Measurements from ENCODE around the gene GPHN.
"Not testable (repeated sequence)": the region's sequence is repeated elsewhere in the genome, so short reads cannot be mapped to it uniquely, and the experiment has no call there.

Gene GPHN

GRCh38 chr14:66498311-66498710, 9.6 kb upstream of the GPHN start:
- H3K9ac ChIP-seq, result no peak overlapping the region
- no peak overlapping the region for H3K4me2 ChIP-seq
- no peaks in the 10 kb centered on the region for H3K27me3 ChIP-seq
- H3K4me1 ChIP-seq, result peaks cover 19% of the 10 kb centered on the region
- peaks cover 7% of the 10 kb centered on the region for H3K9me3 ChIP-seq
- H3K27ac ChIP-seq, result no peak overlapping the region
- H3K4me3 ChIP-seq, result no peak overlapping the region
- no peaks in the 10 kb centered on the region for H4K20me1 ChIP-seq
- no peak for TF ChIP-seq Cebpa-rat (IDR thresholded peaks at IDR 0.05)
- no peaks in the 10 kb centered on the region for H3K36me3 ChIP-seq

DNA sequence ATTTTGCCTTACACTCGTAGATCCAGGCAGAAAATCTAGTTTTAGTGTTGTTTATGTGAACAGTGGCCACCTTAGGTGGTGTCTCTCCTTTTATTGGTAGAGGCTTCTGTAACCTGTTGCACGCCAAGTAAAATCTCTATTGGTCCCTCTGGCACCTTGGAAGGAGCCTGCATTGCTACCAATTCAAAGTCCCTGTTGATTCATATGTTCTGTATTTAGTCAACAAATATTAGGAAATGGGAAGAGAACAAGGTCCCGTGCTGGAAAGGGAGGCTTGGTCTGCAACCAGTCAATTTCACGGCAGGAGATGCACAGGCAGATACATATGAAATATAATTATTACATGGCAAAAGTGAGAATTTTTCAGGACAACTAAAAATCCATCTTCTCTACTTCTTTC, 6.4 kb upstream of the GPHN start:
- H3K9ac ChIP-seq, result no peak overlapping the region
- TF ChIP-seq Cebpa-rat (IDR thresholded peaks at IDR 0.05), result no peak
- H3K4me1 ChIP-seq, result peaks cover 20% of the 10 kb centered on the region
- no peaks in the 10 kb centered on the region for H3K27me3 ChIP-seq
- H3K27ac ChIP-seq, result no peak overlapping the region
- H3K36me3 ChIP-seq, result no peaks in the 10 kb centered on the region
- no peak overlapping the region for H3K4me2 ChIP-seq
- no peaks in the 10 kb centered on the region for H4K20me1 ChIP-seq
- no peak overlapping the region for H3K4me3 ChIP-seq
- peaks cover 7% of the 10 kb centered on the region for H3K9me3 ChIP-seq

GRCh38 chr14:66502836-66503235, 5.1 kb upstream of the GPHN start:
- not testable (repeated sequence) for H4K20me1 ChIP-seq, H3K27ac ChIP-seq, H3K4me2 ChIP-seq, H3K9ac ChIP-seq, H3K36me3 ChIP-seq, H3K4me3 ChIP-seq, H3K27me3 ChIP-seq
- Histone ChIP-seq H3K9me3 (peaks cover 14% of the 10 kb centered on the region), H3K4me1 (peaks cover 18% of the 10 kb centered on the region; the same call in 1 of the 2 replicates)

GRCh38 chr14:66503532-66503931, 4.4 kb upstream of the GPHN start:
- Histone ChIP-seq H3K4me1 (peaks cover 18% of the 10 kb centered on the region; the same call in 1 of the 2 replicates), H3K27ac (no peak overlapping the region), H3K9me3 (peaks cover 21% of the 10 kb centered on the region), H3K4me3 (no peak overlapping the region), H3K4me2 (no peak overlapping the region), H4K20me1 (no peaks in the 10 kb centered on the region; the same call in 1 of the 2 replicates), H3K27me3 (no peaks in the 10 kb centered on the region), H3K9ac (no peak overlapping the region), H3K36me3 (no peaks in the 10 kb centered on the region)
- TF ChIP-seq Cebpa-rat (IDR thresholded peaks at IDR 0.05), result no peak

DNA sequence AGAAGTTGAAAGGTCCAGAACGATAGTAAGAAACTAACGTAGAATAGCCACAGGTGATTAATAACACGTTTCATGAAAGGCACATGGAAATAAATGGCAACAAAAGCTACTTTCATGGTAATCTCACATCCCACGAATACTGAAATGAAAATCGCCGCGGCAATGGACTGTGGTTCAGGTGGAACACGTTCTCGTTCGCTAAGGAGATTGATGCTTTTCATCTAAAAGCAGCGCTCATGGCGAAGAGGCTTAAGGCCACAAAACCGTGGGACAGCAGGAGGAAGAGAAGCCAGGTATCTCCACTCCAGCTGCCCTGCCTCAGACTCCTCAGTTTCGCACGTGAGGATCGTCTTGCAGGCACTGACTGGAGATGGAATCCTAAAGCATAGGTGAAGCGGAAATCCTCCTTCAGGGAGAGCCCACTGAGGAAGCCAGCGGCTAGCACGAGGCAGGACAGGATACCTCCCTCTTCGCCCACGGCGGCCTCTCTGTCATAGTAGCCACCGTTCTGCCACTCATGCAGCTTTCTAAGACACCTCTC, 696 bp upstream of the GPHN start:
- TF ChIP-seq Cebpa-rat (IDR thresholded peaks at IDR 0.05), result no peak
- Histone ChIP-seq H3K9ac (peak overlapping the region; percentile 76), H4K20me1 (peaks cover 35% of the 10 kb centered on the region), H3K4me2 (peak overlapping the region; percentile 62), H3K4me1 (peaks cover 23% of the 10 kb centered on the region; the same call in 1 of the 2 replicates), H3K27me3 (no peaks in the 10 kb centered on the region), H3K27ac (peak overlapping the region; percentile 76), H3K36me3 (no peaks in the 10 kb centered on the region), H3K4me3 (peak overlapping the region; percentile 81), H3K9me3 (peaks cover 27% of the 10 kb centered on the region)

GRCh38 chr14:66508547-66508845, 549 bp downstream of the GPHN start:
- peak overlapping the region; percentile 81 for H3K4me3 ChIP-seq
- H3K36me3 ChIP-seq, result no peaks in the 10 kb centered on the region
- no peaks in the 10 kb centered on the region for H3K27me3 ChIP-seq
- H4K20me1 ChIP-seq, result peaks cover 40% of the 10 kb centered on the region
- peak overlapping the region; percentile 75 for H3K27ac ChIP-seq
- peak overlapping the region; percentile 75 for H3K4me2 ChIP-seq
- peak overlapping the region; percentile 78 for H3K9ac ChIP-seq
- H3K9me3 ChIP-seq, result peaks cover 19% of the 10 kb centered on the region
- no peak for TF ChIP-seq Cebpa-rat (IDR thresholded peaks at IDR 0.05)
- peaks cover 20% of the 10 kb centered on the region; the same call in 1 of the 2 replicates for H3K4me1 ChIP-seq

DNA sequence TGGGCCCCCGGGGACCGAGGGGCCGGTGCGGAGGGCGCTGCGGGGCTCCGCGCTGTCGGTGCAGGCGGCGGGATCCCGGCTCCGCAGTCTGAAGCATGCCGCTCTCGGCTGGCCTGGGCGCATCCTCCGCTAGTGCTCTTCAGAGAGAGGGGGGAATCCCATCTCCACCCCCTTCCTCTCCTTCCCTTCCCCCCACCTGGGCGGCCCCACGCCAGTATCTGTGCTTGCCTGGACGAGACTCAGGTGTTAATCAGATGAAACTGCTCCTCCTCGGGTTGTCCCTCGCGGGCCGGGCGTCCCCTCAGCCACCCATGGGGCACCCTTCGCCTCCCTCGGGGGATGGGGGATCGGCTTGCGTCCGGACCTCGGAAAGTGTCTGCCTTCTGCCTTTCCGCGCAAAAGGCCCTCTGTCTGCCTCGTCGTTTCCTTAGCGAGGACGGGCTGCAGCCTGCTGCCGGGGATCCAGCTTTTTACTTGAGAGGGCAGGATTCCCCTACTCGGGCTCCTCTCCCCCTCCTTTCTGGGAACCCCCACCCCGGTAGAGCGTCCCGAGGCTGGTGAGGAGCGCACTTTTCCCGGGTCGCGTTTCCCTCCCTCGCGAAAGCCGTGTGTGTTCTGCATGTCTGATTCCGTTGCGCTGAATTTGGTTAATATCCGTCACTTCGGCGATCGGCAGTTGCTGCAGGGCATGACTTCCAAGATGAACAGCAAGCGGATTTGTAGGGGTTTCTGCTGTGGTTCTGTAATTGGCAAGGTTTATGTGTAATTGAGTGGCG, 1.1 kb downstream of the GPHN start:
- H3K27ac ChIP-seq, result peak overlapping the region; percentile 75; the same call in 1 of the 2 replicates
- H3K9ac ChIP-seq, result peak overlapping the region; percentile 78

DNA sequence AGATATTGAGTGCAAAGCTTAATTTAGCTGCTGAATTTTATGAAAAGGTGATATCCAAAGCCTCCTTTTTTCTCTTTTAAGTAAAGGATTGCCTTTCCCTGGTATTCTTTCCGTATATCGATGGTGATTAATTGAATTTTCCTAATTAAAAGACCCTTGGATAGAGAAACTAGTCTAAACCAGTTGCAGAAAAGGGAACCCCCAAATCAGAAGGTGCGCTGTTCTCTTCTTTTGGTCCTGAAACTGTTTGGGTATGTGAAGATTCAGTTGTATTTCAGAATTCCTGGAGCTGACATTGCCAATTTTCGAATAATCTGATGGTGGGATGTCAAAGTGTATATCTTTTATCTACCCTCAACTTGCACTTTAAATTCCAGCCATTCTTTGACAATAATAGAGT, 1.9 kb downstream of the GPHN start:
- TF ChIP-seq Cebpa-rat (IDR thresholded peaks at IDR 0.05), result no peak
- H3K36me3 ChIP-seq, result no peaks in the 10 kb centered on the region
- H3K4me3 ChIP-seq, result peak overlapping the region; percentile 81
- H3K4me1 ChIP-seq, result peaks cover 18% of the 10 kb centered on the region; the same call in 1 of the 2 replicates
- no peak overlapping the region for H3K27ac ChIP-seq
- no peaks in the 10 kb centered on the region for H3K27me3 ChIP-seq
- H4K20me1 ChIP-seq, result peaks cover 40% of the 10 kb centered on the region
- H3K9me3 ChIP-seq, result peaks cover 19% of the 10 kb centered on the region
- peak overlapping the region; percentile 75 for H3K4me2 ChIP-seq
- H3K9ac ChIP-seq, result no peak overlapping the region

More for the DNA sequence above, 1.1 kb downstream of the GPHN start:
- peak overlapping the region; percentile 75 for H3K4me2 ChIP-seq
- H3K27me3 ChIP-seq, result no peaks in the 10 kb centered on the region
- H3K36me3 ChIP-seq, result no peaks in the 10 kb centered on the region
- H4K20me1 ChIP-seq, result peaks cover 40% of the 10 kb centered on the region
- peak overlapping the region; percentile 81 for H3K4me3 ChIP-seq
- peaks cover 19% of the 10 kb centered on the region for H3K9me3 ChIP-seq
- H3K4me1 ChIP-seq, result peaks cover 18% of the 10 kb centered on the region; the same call in 1 of the 2 replicates
- TF ChIP-seq Cebpa-rat (IDR thresholded peaks at IDR 0.05), result no peak

GRCh38 chr14:66511849-66512248, 3.9 kb downstream of the GPHN start:
- no peaks in the 10 kb centered on the region for H3K36me3 ChIP-seq
- H3K4me3 ChIP-seq, result no peak overlapping the region
- H3K27ac ChIP-seq, result no peak overlapping the region
- H3K9ac ChIP-seq, result no peak overlapping the region
- peaks cover 19% of the 10 kb centered on the region for H3K9me3 ChIP-seq
- no peak for TF ChIP-seq Cebpa-rat (IDR thresholded peaks at IDR 0.05)
- peaks cover 15% of the 10 kb centered on the region; the same call in 1 of the 2 replicates for H3K4me1 ChIP-seq
- peaks cover 40% of the 10 kb centered on the region for H4K20me1 ChIP-seq
- H3K27me3 ChIP-seq, result no peaks in the 10 kb centered on the region
- no peak overlapping the region for H3K4me2 ChIP-seq

GRCh38 chr14:66514213-66514612, 6.3 kb downstream of the GPHN start:
- Histone ChIP-seq H3K27ac (no peak overlapping the region), H3K4me2 (no peak overlapping the region), H3K9ac (no peak overlapping the region), H4K20me1 (peaks cover 34% of the 10 kb centered on the region), H3K9me3 (peaks cover 7% of the 10 kb centered on the region), H3K36me3 (no peaks in the 10 kb centered on the region), H3K27me3 (no peaks in the 10 kb centered on the region), H3K4me1 (0 out of 2 replicates have a peak, but pooled peaks cover 11% of the 10 kb centered on the region), H3K4me3 (no peak overlapping the region)
- TF ChIP-seq Cebpa-rat (IDR thresholded peaks at IDR 0.05), result no peak
